Raji (cell line): ENCODE results near the gene SHROOM1.

Experiments
- POLR2A ChIP-seq: IDR thresholded peaks from 2 replicates; pipeline ENCODE4 v1.6.1; 2011; ENCODE audit warnings: low read depth, low read length, control low read depth; ENCODE audit not compliant: insufficient read depth

The SHROOM1 gene

DNA sequence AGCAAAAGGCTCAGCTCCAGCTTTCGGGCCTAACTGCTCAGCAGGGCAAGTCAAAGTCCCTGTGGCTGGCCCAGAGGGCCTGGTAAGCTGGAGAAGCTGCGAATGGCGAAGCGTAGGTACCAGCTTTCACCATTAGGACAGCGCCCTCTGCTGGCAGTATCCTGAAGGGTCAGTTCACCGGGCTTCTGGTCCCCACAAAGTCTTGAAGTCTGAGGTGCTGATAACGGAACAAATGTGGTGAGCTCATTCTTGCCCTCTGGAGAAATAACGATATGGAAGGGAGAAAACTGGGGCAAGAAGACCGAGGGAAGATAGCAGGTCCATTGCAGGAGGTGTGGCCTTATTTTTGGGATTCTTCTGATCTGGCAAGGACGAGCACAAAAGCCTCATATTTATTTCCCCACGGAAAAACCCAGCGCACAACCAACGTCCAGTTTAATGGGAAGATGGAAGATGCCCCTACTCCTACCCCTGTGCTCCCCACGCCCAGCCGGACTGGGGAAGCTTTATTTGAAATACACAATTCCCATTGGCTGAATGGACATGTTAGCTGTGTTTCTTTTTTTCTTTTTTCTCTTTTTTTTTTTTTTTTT, 10.2 kb downstream of the SHROOM1 start:
- TF ChIP-seq POLR2A = no peak

DNA sequence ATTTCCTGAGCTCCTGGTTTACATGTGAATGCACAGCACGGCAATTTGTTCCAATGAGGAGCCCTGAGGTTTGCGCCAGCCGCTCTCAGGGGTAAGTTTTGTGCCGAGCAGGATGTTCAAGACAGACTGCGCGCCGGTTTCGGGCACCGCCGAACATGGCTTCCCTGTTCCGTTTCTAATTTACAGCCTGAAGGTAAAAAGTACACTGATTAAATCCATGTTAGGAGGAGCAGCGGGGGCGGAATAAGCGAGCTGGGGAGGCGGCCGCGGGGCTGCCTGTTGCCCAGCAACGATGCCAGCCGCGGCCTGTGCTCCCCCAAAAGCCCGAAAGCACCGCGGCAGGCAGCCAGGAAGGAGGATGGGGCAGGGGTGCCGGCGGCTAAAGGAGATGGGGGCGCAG, 11.0 kb downstream of the SHROOM1 start:
- TF ChIP-seq POLR2A = no peak

DNA sequence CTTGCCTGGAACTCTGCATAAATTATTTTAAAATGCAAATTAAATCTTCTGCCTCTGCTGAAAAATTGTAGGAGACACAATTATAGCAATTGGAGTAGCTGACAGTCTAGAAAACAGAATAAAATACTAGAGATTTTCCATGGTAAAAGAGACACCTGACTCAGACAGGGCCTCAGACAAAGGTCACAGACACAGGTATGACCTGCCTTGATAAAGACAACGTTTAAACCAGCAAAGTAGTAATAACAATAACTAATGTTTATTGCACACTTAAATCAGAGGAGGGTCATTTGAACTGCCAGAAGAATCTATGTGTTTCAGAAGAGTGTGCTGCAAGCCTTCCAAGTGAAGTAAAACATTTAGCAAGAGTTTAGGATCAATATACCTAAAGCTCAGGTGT, 13.4 kb downstream of the SHROOM1 start:
- no peak for TF ChIP-seq POLR2A

DNA sequence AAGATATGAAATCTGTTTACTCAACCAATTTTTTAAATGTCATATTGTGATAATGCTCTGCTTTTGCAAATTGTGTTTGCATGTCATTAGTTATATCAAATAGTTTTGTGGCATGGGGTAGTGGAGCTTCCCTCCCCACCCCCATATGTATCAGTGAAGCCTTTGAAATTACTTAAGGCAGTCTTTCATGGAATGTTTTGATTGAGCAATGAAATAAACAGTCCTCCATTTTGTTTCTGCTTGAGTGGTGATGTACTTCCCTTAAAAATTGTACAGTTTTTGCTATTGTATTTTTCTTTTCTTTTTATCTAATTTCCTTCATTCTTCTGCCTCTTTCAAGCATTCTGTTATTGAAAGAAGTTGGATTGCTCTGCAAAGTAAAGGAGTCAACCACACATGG, 13.9 kb downstream of the SHROOM1 start:
- no peak for TF ChIP-seq POLR2A

DNA sequence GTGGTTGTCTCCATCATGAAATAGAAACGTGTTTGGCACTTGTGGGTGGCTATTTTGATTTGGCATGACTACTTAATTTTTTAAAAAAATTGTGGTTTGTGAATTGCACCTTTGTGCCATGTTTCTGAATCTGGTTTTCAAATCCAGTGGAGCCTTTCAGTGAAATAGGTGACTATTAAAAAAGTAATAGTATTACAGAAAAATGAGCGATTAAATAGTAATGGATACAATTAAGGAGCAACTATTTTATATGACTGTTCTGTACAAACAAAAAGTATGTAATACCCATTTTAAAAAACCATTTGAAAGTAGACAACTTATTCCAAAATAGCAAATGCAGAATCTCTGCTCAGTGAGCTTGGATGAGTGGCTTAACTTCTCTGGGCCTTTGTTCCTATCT, 14.4 kb downstream of the SHROOM1 start:
- no peak for TF ChIP-seq POLR2A

DNA sequence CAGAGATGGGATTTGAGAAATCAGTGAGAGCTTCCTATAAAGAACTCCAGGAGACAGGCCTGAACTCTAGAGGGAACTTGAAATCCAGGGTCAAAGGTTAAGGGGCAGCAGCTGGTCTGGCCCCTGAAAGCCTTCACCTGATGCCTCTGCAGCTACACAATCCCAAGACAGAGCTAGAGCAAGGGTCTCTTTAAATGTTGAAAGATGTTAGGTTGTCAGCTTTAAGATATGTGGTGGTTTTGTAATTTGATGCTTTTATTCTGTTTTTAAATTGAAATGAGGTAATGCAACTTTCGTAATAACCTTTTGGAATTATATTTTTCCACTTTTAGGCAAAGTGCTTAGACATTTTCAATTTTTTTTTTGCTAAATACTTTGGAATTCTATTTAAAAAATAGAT, 15.0 kb downstream of the SHROOM1 start:
- TF ChIP-seq POLR2A = no peak

DNA sequence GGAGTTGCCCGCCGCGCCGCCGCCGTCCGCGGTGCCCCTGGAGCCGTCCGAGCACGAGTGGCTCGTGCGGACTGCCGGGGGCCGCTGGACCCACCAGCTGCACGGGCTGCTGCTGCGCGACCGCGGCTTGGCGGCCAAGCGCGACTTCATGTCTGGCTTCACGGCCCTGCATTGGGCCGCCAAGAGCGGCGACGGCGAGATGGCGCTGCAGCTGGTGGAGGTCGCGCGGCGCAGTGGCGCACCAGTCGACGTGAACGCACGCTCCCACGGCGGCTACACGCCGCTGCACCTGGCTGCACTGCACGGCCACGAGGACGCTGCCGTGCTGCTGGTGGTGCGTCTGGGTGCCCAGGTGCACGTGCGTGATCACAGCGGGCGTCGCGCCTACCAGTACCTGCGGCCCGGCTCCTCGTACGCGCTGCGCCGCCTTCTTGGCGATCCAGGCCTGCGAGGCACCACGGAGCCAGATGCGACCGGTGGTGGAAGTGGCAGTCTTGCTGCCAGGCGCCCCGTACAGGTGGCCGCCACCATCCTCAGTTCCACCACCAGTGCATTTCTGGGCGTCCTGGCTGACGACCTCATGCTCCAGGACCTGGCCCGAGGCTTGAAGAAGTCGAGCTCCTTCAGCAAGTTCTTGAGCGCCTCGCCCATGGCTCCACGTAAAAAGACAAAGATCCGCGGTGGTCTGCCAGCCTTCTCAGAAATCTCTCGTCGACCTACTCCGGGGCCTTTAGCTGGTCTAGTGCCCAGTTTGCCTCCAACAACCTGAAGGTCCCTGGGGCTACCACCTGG, 15.7 kb downstream of the SHROOM1 start:
- no peak for TF ChIP-seq POLR2A

DNA sequence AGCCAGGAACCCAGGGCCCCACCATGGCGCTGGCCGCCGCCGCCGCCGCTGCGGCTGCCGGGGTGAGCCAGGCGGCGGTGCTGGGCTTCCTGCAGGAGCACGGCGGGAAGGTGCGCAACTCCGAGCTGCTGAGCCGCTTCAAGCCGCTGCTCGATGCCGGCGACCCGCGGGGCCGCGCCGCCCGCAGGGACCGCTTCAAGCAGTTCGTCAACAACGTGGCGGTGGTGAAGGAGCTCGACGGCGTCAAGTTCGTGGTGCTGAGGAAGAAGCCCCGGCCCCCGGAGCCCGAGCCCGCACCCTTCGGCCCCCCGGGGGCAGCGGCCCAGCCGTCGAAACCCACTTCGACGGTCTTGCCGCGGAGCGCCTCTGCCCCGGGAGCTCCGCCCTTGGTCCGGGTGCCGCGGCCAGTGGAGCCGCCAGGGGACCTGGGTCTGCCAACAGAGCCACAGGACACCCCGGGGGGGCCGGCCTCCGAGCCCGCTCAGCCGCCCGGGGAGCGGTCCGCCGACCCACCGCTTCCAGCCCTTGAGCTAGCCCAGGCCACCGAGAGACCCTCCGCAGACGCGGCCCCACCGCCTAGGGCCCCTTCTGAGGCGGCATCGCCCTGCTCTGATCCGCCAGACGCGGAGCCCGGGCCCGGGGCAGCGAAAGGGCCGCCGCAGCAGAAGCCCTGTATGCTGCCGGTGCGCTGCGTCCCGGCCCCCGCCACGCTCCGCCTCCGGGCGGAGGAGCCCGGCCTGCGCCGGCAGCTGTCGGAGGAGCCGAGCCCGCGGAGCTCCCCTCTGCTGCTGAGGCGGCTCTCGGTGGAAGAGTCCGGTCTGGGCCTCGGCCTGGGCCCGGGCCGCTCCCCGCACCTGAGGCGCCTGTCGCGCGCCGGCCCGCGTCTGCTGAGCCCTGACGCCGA, 16.6 kb downstream of the SHROOM1 start:
- TF ChIP-seq POLR2A = no peak

DNA sequence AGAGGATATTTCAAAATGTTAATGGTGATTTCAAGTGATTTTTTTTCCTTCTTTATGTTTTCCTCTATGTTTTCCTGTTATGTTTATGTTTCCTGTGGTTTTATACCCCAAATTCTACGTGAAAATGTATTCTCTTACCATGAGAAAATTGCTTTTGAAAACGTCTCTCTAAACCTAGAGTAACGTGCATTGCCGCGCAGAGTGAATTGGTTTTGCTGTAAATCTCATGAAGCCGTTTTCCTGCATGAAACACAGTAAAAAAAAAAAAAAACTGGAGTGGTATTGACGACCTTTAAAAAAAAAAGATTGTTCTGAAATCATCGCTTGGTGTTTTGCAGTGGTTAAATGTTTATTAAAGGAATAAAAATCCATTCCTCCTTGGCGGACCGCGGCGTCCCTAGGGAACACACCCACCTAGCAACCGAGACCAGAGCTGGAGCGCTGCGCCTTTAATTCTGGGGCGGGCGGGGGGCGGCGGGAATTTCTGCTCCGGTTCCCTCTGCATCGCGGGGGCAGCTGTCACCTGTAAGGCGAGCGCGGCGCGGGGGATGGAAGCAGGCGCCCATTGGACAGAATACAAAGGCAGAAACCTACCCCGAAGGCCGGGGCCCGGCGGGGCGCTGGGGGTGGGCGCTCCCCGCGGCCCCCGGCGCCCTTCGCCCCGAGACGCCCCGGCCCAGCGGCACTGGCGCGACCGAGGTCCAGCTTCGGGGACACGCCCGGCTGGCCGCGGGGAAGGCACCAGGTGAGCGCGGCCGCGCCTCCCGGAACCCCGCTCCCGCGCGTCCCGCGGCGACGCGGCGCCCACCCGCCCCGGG, 17.5 kb downstream of the SHROOM1 start, which contains the start of gene SOWAHA:
Gene SOWAHA, plus strand, starts transcription at position 522 of the 818 bp plus-strand sequence. CDS start 320 bp downstream, outside the sequence.
- TF ChIP-seq POLR2A = no peak

DNA sequence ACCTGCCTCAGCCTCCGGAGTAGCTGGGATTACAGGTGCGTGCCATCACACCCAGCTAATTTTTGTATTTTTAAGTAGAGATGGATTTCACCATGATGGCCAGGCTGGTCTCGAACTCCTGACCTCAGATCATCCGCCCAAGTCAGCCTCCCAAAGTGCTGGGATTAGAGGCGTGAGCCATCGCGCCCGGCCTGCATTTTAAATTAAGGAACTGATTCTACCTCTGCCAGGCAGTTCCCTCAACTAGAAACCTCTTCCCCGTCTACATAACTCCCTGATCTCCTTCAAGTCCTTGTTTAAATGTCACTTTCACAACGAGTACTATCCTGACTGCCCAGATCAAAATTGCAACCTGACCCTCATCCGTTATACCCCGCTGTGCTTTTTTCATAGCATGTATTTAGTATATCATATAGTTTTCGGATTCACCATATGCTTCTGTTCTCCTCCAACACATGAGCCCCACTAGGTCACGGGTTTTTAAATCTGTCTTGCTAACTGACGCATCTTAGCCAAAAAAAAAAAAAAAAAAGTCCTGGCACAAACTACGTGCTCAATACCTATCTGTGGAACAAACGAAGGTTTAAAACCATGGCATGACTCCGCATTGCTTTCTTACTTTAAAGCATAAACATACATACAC, 18.2 kb downstream of the SHROOM1 start:
- TF ChIP-seq POLR2A = no peak

DNA sequence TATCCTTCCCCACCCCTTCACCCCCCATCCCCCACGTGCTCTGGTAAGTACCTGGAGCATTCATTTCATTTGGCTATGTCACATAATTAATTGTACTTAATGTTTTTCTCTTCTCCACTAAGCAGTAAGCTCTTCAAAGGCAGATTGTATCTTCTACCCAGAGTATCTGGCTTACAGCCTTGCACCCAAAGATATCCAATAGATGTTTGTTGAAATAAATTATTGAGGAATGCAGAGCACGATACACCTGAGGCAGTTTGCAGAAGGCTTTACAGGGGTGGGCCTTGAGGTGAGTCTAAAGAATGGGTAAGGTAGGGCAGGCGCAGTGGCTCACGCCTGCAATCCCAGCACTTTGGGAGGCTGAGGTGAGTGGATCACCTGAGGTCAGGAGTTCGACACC, 19.8 kb downstream of the SHROOM1 start:
- TF ChIP-seq POLR2A = no peak

DNA sequence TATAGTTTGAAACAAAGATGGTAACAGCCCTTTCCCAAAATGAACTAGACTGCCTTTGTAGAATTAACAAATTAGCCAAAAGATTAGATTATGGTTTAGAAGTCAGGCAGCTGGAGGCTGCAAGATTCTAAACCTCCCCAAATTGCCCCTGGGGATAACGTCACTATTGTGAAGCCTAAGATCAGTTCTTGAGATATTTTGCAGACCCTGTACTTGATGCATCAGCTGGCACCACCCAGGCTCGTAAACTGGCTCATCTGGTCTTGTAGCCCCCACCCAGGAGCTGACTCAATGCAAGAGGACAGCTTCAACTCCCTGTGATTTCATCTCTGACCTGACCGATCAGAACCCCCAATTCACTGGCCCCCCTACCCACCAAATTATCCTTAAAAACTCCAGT, 21.6 kb downstream of the SHROOM1 start:
- no peak for TF ChIP-seq POLR2A

DNA sequence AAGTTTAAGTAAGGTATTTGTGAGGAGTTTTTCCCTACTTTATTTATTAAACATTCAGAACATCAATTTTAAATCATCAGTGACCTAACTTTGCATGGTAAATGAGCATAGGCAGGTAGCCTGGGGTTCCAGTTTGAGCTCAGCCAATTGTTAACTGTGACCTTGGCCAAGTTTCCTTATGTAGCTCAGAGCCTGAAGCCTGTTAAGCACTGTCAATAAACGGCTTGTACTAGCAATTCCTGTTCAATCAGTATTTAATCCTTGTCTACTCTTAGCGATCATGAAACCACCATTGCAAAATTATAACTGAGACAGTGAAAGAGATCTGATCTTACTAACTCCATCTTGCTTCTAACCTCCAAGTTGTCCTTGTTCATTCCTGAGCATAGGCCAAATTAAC, 22.0 kb downstream of the SHROOM1 start:
- TF ChIP-seq POLR2A = no peak

DNA sequence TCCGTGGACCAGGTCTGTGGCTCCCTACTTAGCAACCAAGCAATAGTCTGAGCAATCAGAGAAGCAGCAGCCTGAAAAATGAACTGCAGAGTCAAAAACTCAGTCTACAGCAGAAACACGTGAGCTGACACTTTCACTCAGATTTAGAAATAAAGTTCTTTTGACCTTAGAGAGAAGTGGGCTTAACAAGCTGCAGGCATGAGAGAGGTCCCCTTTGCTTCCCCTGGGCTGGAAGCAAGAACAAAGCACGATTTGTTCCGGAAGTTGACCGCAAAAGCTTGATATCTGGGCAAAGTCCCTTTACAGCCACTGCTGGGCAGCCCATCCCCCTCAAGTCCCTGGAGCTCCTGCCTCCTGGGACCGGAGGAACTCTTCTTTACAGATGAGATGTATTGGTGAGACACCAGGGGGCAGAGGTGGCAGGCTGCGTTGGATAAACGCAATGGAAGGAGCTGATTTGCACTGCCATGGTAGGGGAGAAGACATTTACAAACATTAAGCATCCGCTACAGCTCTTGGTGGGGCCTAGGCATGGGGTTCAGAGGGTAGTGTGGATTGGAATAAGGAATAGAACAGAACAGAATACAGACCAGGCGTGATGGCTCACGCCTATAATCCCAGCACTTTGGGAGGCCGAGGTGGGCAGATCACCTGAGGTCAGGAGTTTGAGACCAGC, 23.1 kb downstream of the SHROOM1 start:
- no peak for TF ChIP-seq POLR2A
